Fibroblast of lung (primary cell): ENCODE data around the gene HABP4. TPM values are rescaled to one million over a fixed set of nuclear protein-coding genes. Genes with fewer than 3 reads are reported as not detected.

ENCODE experiments used
- DNase-seq, 2 donors: peaks; one replicate each; pipeline versions ENCODE4 v3.0.0 to v3.0.0-alpha.2; 2010; ENCODE audit warnings: low read depth in 2 of 2
- H2AFZ ChIP-seq: 2 replicates; pipeline ENCODE4 v1.5.1; 2012; ENCODE audit warnings: low read length, control low read depth, inconsistent platforms
- H3K27ac ChIP-seq: 2 replicates; pipeline ENCODE4 v1.5.1; 2011; ENCODE audit warnings: low read length, control low read depth; ENCODE audit not compliant: insufficient read depth
- H3K27me3 ChIP-seq: 2 replicates; pipeline ENCODE4 v1.5.1; 2011; ENCODE audit warnings: mild to moderate bottlenecking, low read length; ENCODE audit not compliant: control insufficient read depth, insufficient read depth
- H3K36me3 ChIP-seq: 2 replicates; pipeline ENCODE4 v1.5.1; 2011; ENCODE audit warnings: low read length; ENCODE audit not compliant: control insufficient read depth, insufficient read depth
- H3K4me1 ChIP-seq: 2 replicates; pipeline ENCODE4 v1.5.1; 2011; ENCODE audit warnings: low read length; ENCODE audit not compliant: control insufficient read depth, insufficient read depth; ENCODE audit errors: extremely low read depth
- H3K4me2 ChIP-seq: 2 replicates; pipeline ENCODE4 v1.5.1; 2011; ENCODE audit warnings: low read length, control low read depth; ENCODE audit not compliant: insufficient read depth; ENCODE audit errors: extremely low read depth
- H3K4me3 ChIP-seq, 4 experiments: fragments of 200-600 bp in 1 of 4; sonication (generic) in 1 of 4; replicated peaks in 1 of 4; 2 replicates each; pipeline ENCODE4 v1.5.1; 2011 to 2016; ENCODE audit warnings: low read length in 4 of 4, low read depth in 3 of 4, mild to moderate bottlenecking in 3 of 4, control low read depth in 2 of 4, inconsistent platforms in 1 of 4, mixed read lengths in 1 of 4; ENCODE audit not compliant: insufficient read depth in 1 of 4; ENCODE audit errors: control extremely low read depth in 1 of 4
- H3K79me2 ChIP-seq: 2 replicates; pipeline ENCODE4 v1.5.1; 2012; ENCODE audit warnings: mild to moderate bottlenecking, low read length, inconsistent platforms; ENCODE audit not compliant: control insufficient read depth, insufficient read depth
- H3K9ac ChIP-seq: 2 replicates; pipeline ENCODE4 v1.5.1; 2011; ENCODE audit warnings: mild to moderate bottlenecking, low read length, control low read depth; ENCODE audit not compliant: insufficient read depth
- H3K9me3 ChIP-seq: 2 replicates; pipeline ENCODE4 v1.5.1; 2012; ENCODE audit warnings: low read depth, low read length; ENCODE audit not compliant: control insufficient read depth, insufficient read depth
- H4K20me1 ChIP-seq: 2 replicates; pipeline ENCODE4 v1.5.1; 2011; ENCODE audit warnings: low read length; ENCODE audit not compliant: control insufficient read depth, insufficient read depth; ENCODE audit errors: extremely low read depth
- CTCF ChIP-seq, 2 donors: IDR thresholded peaks in 1 of 2; conservative IDR thresholded peaks in 1 of 2; 1 replicate in 1 of 2; 2 replicates in 1 of 2; pipeline ENCODE4 v1.5.1; 2011 to 2012; ENCODE audit warnings: low read length in 2 of 2, control low read depth in 1 of 2, inconsistent platforms in 1 of 2, low read depth in 1 of 2, mild to moderate bottlenecking in 1 of 2
- EZH2 ChIP-seq: IDR thresholded peaks from 2 replicates; pipeline ENCODE4 v1.5.1; 2012; ENCODE audit warnings: low read length, control low read depth, mild to moderate bottlenecking; ENCODE audit errors: missing control alignments
- polyA plus RNA-seq, 2 donors: library from polyadenylated mRNA; depleted of rRNA in 1 of 2; stranded (reverse) in 1 of 2; unstranded in 1 of 2; fragments of >200 nt; gene quantifications; 2 replicates each; pipeline ENCODE4 v1.2.1, GENCODE V29; 2011 to 2012; ENCODE audit warnings: missing spikeins in 1 of 2
- total RNA-seq: library from RNA; depleted of rRNA; stranded (reverse); fragments of >200 nt; gene quantifications from 2 replicates; pipeline ENCODE4 v1.2.1, GENCODE V29; 2014

Gene HABP4
- total and polyA plus RNA-seq, 2 donors (not counting 1 experiment from before 2014, with no cell fraction given) = 28.7 to 31.4 TPM

- TF ChIP-seq EZH2 (no peak), CTCF (conservative IDR thresholded peaks at IDR 0.05 in 1 of 2, IDR thresholded peaks at IDR 0.05 in 1 of 2; ENCODE audit: low read depth in 1 of 2, low read length in 2 of 2) (no peak)
- Histone ChIP-seq H3K4me3 (no peak overlapping the region), H3K9me3 (no peaks in the 10 kb centered on the region), H3K9ac (no peak overlapping the region), H3K27me3 (no peaks in the 10 kb centered on the region), H3K79me2 (no peaks in the 10 kb centered on the region), H3K4me1 (no peaks in the 10 kb centered on the region), H3K27ac (no peak overlapping the region), H3K36me3 (peaks cover 1% of the 10 kb centered on the region), H2AFZ (no peak overlapping the region), H4K20me1 (no peaks in the 10 kb centered on the region), H3K4me2 (no peak overlapping the region)
- DNase-seq = no peak
Measured at GRCh38 chr9:96522366-96522765, 72.4 kb downstream of the HABP4 start.

GRCh38 chr9:96523374-96523773, 73.4 kb downstream of the HABP4 start:
- TF ChIP-seq CTCF (conservative IDR thresholded peaks at IDR 0.05 in 1 of 2, IDR thresholded peaks at IDR 0.05 in 1 of 2; ENCODE audit: low read depth in 1 of 2, low read length in 2 of 2) = no peak
- no peak for TF ChIP-seq EZH2
- no peaks in the 10 kb centered on the region for H4K20me1 ChIP-seq
- no peak overlapping the region for H3K9ac ChIP-seq
- H3K4me2 ChIP-seq = no peak overlapping the region
- no peak overlapping the region for H3K4me3 ChIP-seq
- H3K9me3 ChIP-seq = no peaks in the 10 kb centered on the region
- H3K4me1 ChIP-seq = no peaks in the 10 kb centered on the region
- peaks cover 1% of the 10 kb centered on the region for H3K36me3 ChIP-seq
- DNase-seq = peak in 1 of 2 donors; percentile 36
- H3K27ac ChIP-seq = no peak overlapping the region
- no peak overlapping the region for H2AFZ ChIP-seq
- no peaks in the 10 kb centered on the region for H3K79me2 ChIP-seq
- no peaks in the 10 kb centered on the region for H3K27me3 ChIP-seq

GRCh38 chr9:96524045-96524444, 74.1 kb downstream of the HABP4 start:
- no peak overlapping the region for H3K4me2 ChIP-seq
- H2AFZ ChIP-seq = no peak overlapping the region
- no peaks in the 10 kb centered on the region for H4K20me1 ChIP-seq
- no peaks in the 10 kb centered on the region for H3K9me3 ChIP-seq
- no peaks in the 10 kb centered on the region for H3K27me3 ChIP-seq
- no peak overlapping the region for H3K9ac ChIP-seq
- no peaks in the 10 kb centered on the region for H3K4me1 ChIP-seq
- no peak for DNase-seq
- no peak overlapping the region for H3K27ac ChIP-seq
- TF ChIP-seq EZH2 (no peak), CTCF (conservative IDR thresholded peaks at IDR 0.05 in 1 of 2, IDR thresholded peaks at IDR 0.05 in 1 of 2; ENCODE audit: low read depth in 1 of 2, low read length in 2 of 2) (no peak)
- H3K4me3 ChIP-seq = no peak overlapping the region
- no peaks in the 10 kb centered on the region for H3K79me2 ChIP-seq
- peaks cover 1% of the 10 kb centered on the region for H3K36me3 ChIP-seq
